HepG2 (cell line): Measurements from ENCODE around the gene FMN2. TPM values are rescaled to one million over a fixed set of nuclear protein-coding genes. Genes with fewer than 3 reads are reported as not detected.

Experiments used
- ATAC-seq: fragments of 200-7000 bp; cut with Tn5 transposase; 3 replicates; pipeline ENCODE4 v1.9.1; 2020; ENCODE audit warnings: mild to moderate bottlenecking, moderate library complexity
- BruUV-seq: library from RNA; stranded (reverse); fragments of 400-500 nt; replicated peaks from 2 replicates; lab custom pipeline; 2021; lab: Mats Ljungman, UMichigan
- CTCF ChIA-PET: fragments of 300-600 bp; formaldehyde crosslinking; extraction: SDS; loops from one replicate; lab custom pipeline; 2021; ENCODE audit warnings: low total read pairs, inconsistent platforms, low intra/inter-chr PET ratio; lab: Yijun Ruan, JAX
- POLR2A ChIA-PET: fragments of 350-600 bp; sonication (Branson Sonifier 250); formaldehyde crosslinking; loops from one replicate; lab custom pipeline; 2020; ENCODE audit warnings: antibody characterized with exemption, inconsistent platforms; lab: Yijun Ruan, JAX
- DNase-seq: peaks from one replicate; pipeline ENCODE4 v3.0.0-alpha.2; 2015; ENCODE audit warnings: low spot score
- FAIRE-seq: peaks from 3 replicates; lab custom pipeline; 2011; peaks lifted over from hg19 to GRCh38; lab: Jason Lieb, UNC
- H2AFZ ChIP-seq: one replicate; pipeline ENCODE4 v1.6.1; 2011; ENCODE audit warnings: low read length, inconsistent platforms
- H3K27ac ChIP-seq: fragments of 300-600 bp; 3 replicates; pipeline ENCODE4 v1.8.0; 2011; ENCODE audit warnings: mixed run types, mild to moderate bottlenecking, mixed read lengths, low read length, inconsistent platforms; ENCODE audit not compliant: insufficient read depth; ENCODE audit errors: extremely low read length
- H3K27me3 ChIP-seq, 2 experiments: fragments of 200-600 bp in 1 of 2; 2 replicates in 1 of 2; 3 replicates in 1 of 2; pipeline versions ENCODE4 v1.6.0 to v1.8.0; 2011; ENCODE audit warnings: low read length in 2 of 2, mild to moderate bottlenecking in 2 of 2, moderate library complexity in 2 of 2, inconsistent platforms in 1 of 2; ENCODE audit not compliant: insufficient read depth in 2 of 2, control insufficient read depth in 1 of 2
- H3K36me3 ChIP-seq, 2 experiments: fragments of 200-600 bp in 1 of 2; replicated peaks in 1 of 2; 2 replicates in 1 of 2; 3 replicates in 1 of 2; pipeline versions ENCODE4 v1.5.1 to v1.8.0; 2011; ENCODE audit warnings: low read length in 2 of 2, inconsistent platforms in 1 of 2; ENCODE audit not compliant: insufficient read depth in 2 of 2, control insufficient read depth in 1 of 2
- H3K4me1 ChIP-seq: 2 replicates; pipeline ENCODE4 v1.5.1; 2012; ENCODE audit warnings: low read length, inconsistent platforms; ENCODE audit not compliant: insufficient read depth
- H3K4me2 ChIP-seq: 2 replicates; pipeline ENCODE4 v1.6.0; 2011; ENCODE audit warnings: low read depth, low read length, inconsistent platforms
- H3K4me3 ChIP-seq, 3 experiments: fragments of 200-600 bp in 1 of 3; sonication (generic), shearing (Covaris generic) in 1 of 3; replicated peaks in 1 of 3; 2 replicates each; pipeline ENCODE4 v1.5.1; 2011 to 2016; ENCODE audit warnings: low read length in 3 of 3, inconsistent platforms in 2 of 3, low read depth in 2 of 3, mild to moderate bottlenecking in 2 of 3, control low read depth in 1 of 3, mixed read lengths in 1 of 3; ENCODE audit not compliant: insufficient read depth in 1 of 3
- H3K79me2 ChIP-seq: one replicate; pipeline ENCODE4 v1.6.1; 2011; ENCODE audit warnings: low read length, inconsistent platforms; ENCODE audit not compliant: insufficient read depth
- H3K9ac ChIP-seq: 2 replicates; pipeline ENCODE4 v1.6.0; 2011; ENCODE audit warnings: mild to moderate bottlenecking, low read depth, low read length, inconsistent platforms; ENCODE audit not compliant: insufficient read depth
- H3K9me3 ChIP-seq: 2 replicates; pipeline ENCODE4 v1.5.1; 2012; ENCODE audit warnings: mild to moderate bottlenecking, low read length
- H4K20me1 ChIP-seq: 2 replicates; pipeline ENCODE4 v1.6.0; 2011; ENCODE audit warnings: inconsistent platforms, mild to moderate bottlenecking, low read length, moderate library complexity; ENCODE audit not compliant: insufficient read depth
- ATF6 ChIP-seq: sonication (generic); formaldehyde crosslinking; conservative IDR thresholded peaks from 2 replicates; pipeline ENCODE4 v1.4.0; 2020; ENCODE audit warnings: missing genetic modification reagents
- CBFB ChIP-seq: sonication (generic); formaldehyde crosslinking; IDR thresholded peaks from 2 replicates; pipeline ENCODE4 v1.4.0; 2020; ENCODE audit warnings: missing genetic modification reagents
- HDAC6 ChIP-seq: fragments of 200-600 bp; sonication (generic); IDR thresholded peaks from 2 replicates; pipeline ENCODE4 v1.7.0; 2017; ENCODE audit warnings: mild to moderate bottlenecking, antibody characterized with exemption, low read length, low read depth
- MAZ ChIP-seq, 2 experiments: sonication (generic) in 1 of 2; formaldehyde crosslinking in 1 of 2; IDR thresholded peaks; 2 replicates each; pipeline versions ENCODE4 v1.5.0 to v1.6.1; 2012 to 2020; ENCODE audit warnings: low read depth in 2 of 2, mild to moderate bottlenecking in 2 of 2, borderline replicate concordance in 1 of 2, improper control_type of control experiment in 1 of 2, low read length in 1 of 2, missing genetic modification reagents in 1 of 2, moderate library complexity in 1 of 2
- RXRB ChIP-seq: IDR thresholded peaks from 2 replicates; pipeline ENCODE4 v1.6.1; 2016; ENCODE audit warnings: borderline replicate concordance, missing genetic modification reagents, missing compliant biosample characterization
- SETDB1 ChIP-seq: sonication (generic); formaldehyde crosslinking; IDR thresholded peaks from 2 replicates; pipeline ENCODE4 v1.5.1; 2020; ENCODE audit warnings: missing genetic modification reagents, mild to moderate bottlenecking, borderline replicate concordance
- SRF ChIP-seq: IDR thresholded peaks from 2 replicates; pipeline ENCODE4 v1.6.1; 2011; ENCODE audit warnings: mild to moderate bottlenecking, low read depth, low read length, moderate library complexity
- ZBTB7B ChIP-seq: sonication (generic); formaldehyde crosslinking; IDR thresholded peaks from 2 replicates; pipeline ENCODE4 v1.4.0; 2020; ENCODE audit warnings: missing genetic modification reagents
- WGBS: methylation state at CpG from one replicate; pipeline ENCODE4 v1.1.6; 2017; ENCODE audit warnings: low lambda C conversion rate; 5-methylcytosine and 5-hydroxymethylcytosine counted together
- in situ Hi-C: cut with HindIII; loops from 2 replicates; pipeline ENCODE4 v1.10.0; 2017; ENCODE audit warnings: low pct_unique_long_range_greater_than_20kb; ENCODE audit not compliant: extremely low pct_ligation_motif_present
- intact Hi-C: fragments of 100-400 bp; cut with micrococcal nuclease; formaldehyde crosslinking; loops from one replicate; pipeline ENCODE4 v1.10.0; 2022; ENCODE audit not compliant: unreplicated experiment
- polyA plus RNA-seq, 8 experiments: library from polyadenylated mRNA; depleted of rRNA in 3 of 8; stranded (reverse) in 7 of 8; unstranded in 1 of 8; fragments of >200 nt; fragmentation: Illumina TruSeq in 4 of 8; extraction: Trizol in 4 of 8; gene quantifications; 2 replicates each; pipeline versions ENCODE4 v1.2.1 to v1.2.3, GENCODE V29; 2011 to 2016; ENCODE audit warnings: low read depth in 4 of 8, missing spikeins in 1 of 8, mixed read lengths in 1 of 8; ENCODE audit not compliant: insufficient read depth in 1 of 8
- total RNA-seq, 5 experiments: library from RNA; depleted of rRNA; stranded (reverse); fragments of >200 nt; fragmentation: Illumina TruSeq; extraction: Trizol; gene quantifications; 2 replicates each; pipeline ENCODE4 v1.2.3, GENCODE V29; 2016; ENCODE audit warnings: low read depth in 1 of 5
- TF ChIP-seq, protein P1 (sequence below): sonication (generic); formaldehyde crosslinking; IDR thresholded peaks from 2 replicates; pipeline ENCODE4 v1.8.0; 2022; ENCODE audit warnings: missing genetic modification reagents, mild to moderate bottlenecking, inconsistent platforms, borderline replicate concordance

FMN2 gene
- total and polyA plus RNA-seq, 2 of the 13 experiments (the other 11 are each of a cell fraction or from before 2014, with no cell fraction given), result not detected

GRCh38 chr1:240126821-240127220, 35.1 kb downstream of the FMN2 start:
- no TSS peak for BruUV-seq

GRCh38 chr1:240128366-240128765, 36.7 kb downstream of the FMN2 start:
- H3K27me3 ChIP-seq, result no peaks in the 10 kb centered on the region; a peak in 2 of 5 replicates
- 33% methylated on average over 2 of the region's 2 CpGs for WGBS
- H3K4me3 ChIP-seq, result no peak overlapping the region
- no peaks in the 10 kb centered on the region for H3K4me1 ChIP-seq
- no peaks in the 10 kb centered on the region for H3K9me3 ChIP-seq
- H4K20me1 ChIP-seq, result no peaks in the 10 kb centered on the region
- DNase-seq (no peak), FAIRE-seq (no peak), ATAC-seq (no peak)
- H3K36me3 ChIP-seq, result no peaks in the 10 kb centered on the region
- H3K79me2 ChIP-seq, result no peaks in the 10 kb centered on the region
- CTCF ChIA-PET, result no interaction called here
- H3K27ac ChIP-seq, result no peak overlapping the region
- BruUV-seq, result no TSS peak
- H2AFZ ChIP-seq, result no peak overlapping the region
- intact Hi-C loops, result no loop called here
- POLR2A ChIA-PET, result no interaction called here
- no peak overlapping the region for H3K4me2 ChIP-seq
- in situ Hi-C loops, result no loop called here
- no peak overlapping the region for H3K9ac ChIP-seq
- TF ChIP-seq CBFB (CRISPR knock-in tag) (no peak), SETDB1 (CRISPR knock-in tag) (no peak), SRF (no peak), ZBTB7B (CRISPR knock-in tag) (no peak), HDAC6 (no peak), ATF6 (CRISPR knock-in tag) (no peak), RXRB (no peak)
- TF ChIP-seq, protein P1, sequence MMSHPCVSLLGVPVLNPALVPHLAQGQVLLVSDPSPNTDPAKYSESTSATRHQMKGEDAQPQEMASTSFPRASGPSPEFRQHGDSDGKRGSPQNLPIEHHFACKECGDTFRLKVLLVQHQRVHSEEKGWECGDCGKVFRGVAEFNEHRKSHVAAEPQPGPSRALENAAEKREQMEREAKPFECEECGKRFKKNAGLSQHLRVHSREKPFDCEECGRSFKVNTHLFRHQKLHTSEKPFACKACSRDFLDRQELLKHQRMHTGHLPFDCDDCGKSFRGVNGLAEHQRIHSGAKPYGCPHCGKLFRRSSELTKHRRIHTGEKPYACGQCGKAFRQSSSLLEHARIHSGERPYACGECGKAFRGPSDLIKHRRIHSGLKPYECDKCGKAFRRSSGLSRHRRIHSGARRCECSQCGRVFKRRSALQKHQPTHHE (CRISPR knock-in tag), result no peak

More at GRCh38 chr1:240126821-240127220, 35.1 kb downstream of the FMN2 start:
- no peak for TF ChIP-seq MAZ (IDR thresholded peaks at IDR 0.05; ENCODE audit: borderline replicate concordance, low read depth, low read length)
- TF ChIP-seq MAZ (CRISPR knock-in tag; IDR thresholded peaks at IDR 0.05; ENCODE audit: low read depth), result no peak
- no peaks in the 10 kb centered on the region for H3K4me1 ChIP-seq
- no peak for DNase-seq
- 8% methylated on average over 6 of the region's 6 CpGs for WGBS
- intact Hi-C loops, result no loop called here
- in situ Hi-C loops, result no loop called here
- FAIRE-seq, result no peak
- H3K9ac ChIP-seq, result no peak overlapping the region
- no peaks in the 10 kb centered on the region for H4K20me1 ChIP-seq
- no peaks in the 10 kb centered on the region for H3K9me3 ChIP-seq
- no peak overlapping the region for H3K4me2 ChIP-seq
- CTCF ChIA-PET, result no interaction called here
- H3K36me3 ChIP-seq, result no peaks in the 10 kb centered on the region
- H3K27ac ChIP-seq, result no peak overlapping the region
- no peak overlapping the region for H3K4me3 ChIP-seq
- no peak for ATAC-seq
- H3K79me2 ChIP-seq, result no peaks in the 10 kb centered on the region
- no peaks in the 10 kb centered on the region; a peak in 3 of 5 replicates for H3K27me3 ChIP-seq
- POLR2A ChIA-PET, result no interaction called here
- no peak overlapping the region for H2AFZ ChIP-seq
